NCI-H2107 treated with DMSO at 0.1 percent for 48 hours (cell line): ENCODE measurements around the gene SLC16A14.
A peak's percentile ranks its signal among the peaks of the same experiment; 100 is the strongest.

Source experiments
- DNase-seq: peaks from one replicate; lab custom pipeline; 2025; ENCODE audit not compliant: unreplicated experiment; lab: John Stamatoyannopoulos, UW

Gene SLC16A14

DNA sequence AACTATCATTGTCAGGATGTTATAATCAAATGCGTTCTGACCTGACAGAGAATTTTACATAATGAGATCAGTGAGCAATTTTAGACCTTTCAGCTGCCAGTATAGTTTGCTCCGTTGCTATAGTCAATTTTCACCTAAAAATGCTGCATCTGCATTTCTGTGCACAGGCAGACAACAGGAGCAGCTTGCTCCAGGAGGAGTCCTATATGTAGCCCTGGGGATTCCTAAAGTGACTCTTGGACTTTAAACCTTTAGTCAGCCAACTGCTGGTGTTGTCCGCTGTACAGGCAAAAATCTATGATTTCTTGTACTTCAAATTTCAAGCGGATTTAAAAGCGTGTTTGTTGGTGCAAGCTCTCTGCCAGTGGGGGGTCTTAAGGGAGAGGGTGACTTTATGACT is 25.7 kb downstream of the SLC16A14 start:
- DNase-seq: no peak

DNA sequence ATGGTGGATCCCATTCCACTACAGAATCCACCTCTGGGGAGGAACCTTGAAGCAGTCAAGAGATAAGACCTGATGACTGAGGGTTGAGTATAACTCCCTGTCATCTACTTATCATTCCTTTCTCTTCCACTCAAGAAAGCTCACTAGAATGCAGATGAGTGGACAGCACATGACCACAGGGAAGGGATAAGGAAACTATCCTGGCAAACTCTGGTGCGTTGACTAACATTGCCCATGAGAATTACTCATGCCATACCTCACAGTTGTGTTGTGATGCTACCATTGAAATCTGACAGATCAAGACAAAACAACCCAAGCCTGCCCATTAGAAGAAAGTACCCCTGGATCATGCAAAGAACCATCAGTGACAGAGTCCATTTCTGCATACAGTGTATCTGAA is 26.5 kb downstream of the SLC16A14 start:
- no peak for DNase-seq

DNA sequence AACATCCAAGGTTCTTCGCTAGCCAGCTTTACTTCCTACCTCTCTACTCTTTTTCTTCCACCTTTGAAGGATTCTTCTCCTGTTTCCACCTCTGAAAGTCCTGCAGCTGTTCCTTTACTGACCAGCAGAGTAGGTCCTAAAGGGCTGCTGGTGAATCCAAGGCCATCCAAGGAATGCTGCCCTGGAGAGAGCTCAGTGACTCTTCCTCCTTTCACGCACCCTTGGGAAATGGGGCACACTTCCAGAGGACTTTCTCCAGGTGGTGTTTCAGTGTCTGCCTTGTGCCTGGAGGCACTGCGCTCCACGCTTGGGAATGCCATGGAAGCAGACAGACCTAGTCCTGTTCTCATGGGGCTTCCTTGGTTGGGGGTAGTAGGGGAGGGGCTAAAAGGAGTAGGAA is 45.4 kb downstream of the SLC16A14 start:
- no peak for DNase-seq

DNA sequence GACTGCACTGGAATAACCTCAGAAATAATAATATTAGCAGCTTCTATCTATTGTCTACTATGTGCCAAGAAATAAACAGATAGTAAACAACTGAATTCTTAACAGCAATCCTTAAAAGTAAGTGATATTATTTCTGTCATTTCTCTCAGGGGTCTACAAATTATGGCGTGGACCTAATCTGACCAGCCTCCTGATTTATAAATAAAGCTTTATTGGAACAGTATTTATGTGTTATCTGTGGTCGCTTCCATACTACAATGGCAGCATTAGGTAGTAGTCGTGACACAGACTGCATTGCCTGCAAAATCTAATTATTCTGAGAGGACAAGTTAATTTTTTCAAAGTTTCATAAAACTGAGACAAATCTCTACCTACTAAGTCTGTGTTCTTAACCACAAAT is 49.0 kb downstream of the SLC16A14 start:
- no peak for DNase-seq

DNA sequence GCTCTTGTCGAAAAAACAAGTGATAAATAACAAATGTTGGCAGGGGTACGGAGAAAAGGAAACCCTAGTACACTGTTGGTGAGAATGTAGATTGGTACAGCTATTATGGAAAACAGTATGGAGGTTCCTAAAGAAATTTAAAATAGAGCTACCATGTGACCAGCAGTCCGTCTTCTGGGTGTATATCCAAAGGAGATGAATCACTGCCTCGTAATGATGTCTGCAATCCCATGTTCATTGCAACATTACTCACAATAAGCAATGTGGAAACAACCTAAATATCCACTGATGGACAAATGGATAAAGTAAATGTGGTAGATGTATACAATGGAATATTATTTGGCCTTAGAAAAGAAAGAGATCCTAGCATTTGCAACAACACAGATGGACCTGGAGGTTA is 50.6 kb downstream of the SLC16A14 start:
- DNase-seq: no peak

DNA sequence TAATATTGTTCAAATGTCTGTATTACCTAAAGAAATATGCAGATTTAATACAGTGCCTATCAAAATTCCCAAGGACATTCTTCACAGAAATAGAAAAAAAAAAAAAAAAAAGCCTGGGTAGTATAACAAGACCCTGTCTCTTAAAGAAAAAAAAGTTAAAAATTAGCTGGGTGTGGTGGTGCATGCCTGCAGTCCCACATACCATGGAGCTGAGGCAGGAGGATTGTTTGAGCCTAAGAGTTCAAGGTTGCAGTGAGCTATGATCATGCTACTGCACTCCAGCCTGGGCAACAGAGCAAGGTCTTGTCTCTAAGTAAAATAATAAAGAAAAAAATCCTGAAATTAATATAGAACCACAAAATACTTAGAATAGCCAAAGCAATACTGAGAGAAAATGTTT is 51.9 kb downstream of the SLC16A14 start:
- DNase-seq: no peak

DNA sequence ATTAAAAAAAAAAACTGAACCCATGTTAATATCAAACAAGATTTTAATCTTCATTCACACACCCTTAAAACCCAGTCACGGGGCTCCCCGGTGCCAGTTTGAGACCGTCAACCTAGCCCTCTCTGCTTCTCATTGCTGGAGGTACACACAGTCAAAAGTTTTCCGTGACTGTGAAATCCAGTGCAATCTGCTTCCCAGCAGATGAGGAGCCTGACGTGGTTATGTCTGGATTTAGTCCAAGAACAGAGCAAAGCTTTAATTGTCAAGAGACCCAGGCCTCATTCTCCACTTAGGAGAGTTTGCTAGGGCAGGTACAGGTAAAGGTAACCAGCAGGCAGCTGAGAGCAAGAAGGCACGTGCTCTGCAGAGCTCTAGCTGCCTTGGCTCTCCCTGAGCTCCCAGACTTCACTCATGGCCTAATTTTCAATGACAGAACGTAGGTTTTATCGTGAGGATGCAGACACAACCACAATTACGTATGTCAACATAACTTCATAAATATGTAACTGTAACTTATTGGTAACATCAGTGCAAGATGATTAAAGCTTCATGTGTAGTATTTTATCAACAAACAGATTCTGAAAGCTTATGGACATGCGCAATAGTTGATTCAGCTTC is 56.3 kb downstream of the SLC16A14 start:
- no peak for DNase-seq

DNA sequence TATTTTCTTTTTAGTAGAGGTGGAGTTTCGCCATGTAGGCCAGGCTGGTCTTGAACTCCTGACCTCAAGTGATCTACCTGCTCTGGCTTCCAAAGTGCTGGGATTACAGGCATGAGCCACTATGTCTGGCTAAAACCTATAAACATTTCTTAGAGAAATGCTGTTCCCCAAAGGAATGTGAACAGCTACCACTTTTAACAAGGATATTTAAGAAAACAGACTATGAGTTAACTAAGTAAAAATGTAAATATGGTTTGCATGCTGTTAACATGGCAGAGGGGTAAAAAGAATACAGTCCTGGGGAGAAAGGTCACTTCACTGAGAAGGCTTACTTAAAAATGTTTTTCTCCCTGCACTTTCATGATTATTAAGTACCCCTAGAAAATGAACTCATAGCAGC is 57.1 kb downstream of the SLC16A14 start:
- no peak for DNase-seq

DNA sequence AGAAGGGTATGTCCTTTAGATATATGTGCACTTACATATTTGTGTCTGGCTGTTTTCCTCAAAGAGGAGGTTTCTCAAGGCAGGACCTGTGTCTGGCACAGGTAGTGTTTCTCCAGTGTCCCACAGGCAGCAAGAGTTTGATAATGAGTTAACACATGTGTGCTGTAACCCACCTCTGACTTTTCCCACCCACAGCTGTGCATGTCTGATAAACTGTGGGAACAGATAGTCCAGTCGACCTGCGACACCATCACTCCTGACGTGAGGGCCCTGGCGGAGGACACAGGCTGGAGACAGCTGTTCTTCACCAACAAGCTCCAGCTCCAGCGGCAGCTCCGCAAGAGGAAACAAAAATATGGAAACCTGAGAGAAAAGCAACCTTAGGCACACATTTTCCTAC is 58.2 kb downstream of the SLC16A14 start:
- no peak for DNase-seq

DNA sequence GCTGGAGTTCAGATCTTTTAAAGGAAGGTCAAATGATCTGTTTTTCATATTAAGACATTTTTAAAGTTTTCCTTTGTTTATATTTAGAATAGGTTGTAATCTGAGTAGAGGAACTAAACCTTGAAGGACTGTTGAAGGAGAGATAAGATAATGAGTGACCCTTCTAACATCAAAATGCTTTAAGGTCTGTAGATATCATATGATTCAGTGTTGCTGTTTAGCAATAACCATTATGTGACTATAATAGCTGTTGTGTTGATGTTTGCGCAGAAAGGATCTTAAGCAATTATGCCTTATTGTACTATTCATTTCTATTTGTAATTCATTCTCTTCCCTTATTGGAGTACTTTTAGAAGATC is 60.0 kb downstream of the SLC16A14 start:
- DNase-seq: peak; percentile 10

DNA sequence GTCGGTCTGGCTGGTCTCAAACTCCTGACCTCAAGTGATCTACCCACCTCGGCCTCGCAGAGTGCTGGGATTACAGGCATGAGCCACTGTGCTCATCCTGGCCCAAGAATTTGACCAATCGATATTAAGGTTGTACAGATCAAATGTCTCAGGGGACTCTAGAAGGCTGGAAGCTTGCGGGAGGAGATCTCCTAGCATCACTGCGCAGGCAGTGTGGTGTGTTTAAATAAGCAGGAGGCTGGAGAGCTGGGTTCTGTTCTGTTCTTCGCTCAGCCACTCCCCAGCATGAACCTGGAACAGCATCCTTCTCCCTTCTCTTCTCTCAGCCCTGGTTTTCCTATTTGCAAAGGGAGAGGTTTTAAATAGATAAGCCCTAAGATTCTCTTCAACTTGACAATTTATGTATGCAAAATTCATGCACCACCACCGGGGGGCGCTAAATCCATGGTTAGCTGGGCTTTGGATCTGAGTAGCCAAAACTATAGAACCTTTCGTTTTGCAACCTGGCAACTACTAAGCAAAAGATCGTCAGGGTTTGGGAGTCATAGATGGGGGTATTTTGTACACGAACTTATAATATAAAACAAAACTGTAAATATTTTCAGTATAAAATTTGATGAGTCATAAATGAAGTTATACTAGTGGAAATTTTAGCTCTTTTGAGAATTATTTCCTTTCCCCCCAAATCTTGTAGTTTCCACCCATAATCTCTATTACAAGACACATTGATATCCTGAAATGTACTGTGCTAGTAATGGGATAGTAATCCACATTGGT is 60.6 kb downstream of the SLC16A14 start:
- DNase-seq: peak; percentile 56

DNA sequence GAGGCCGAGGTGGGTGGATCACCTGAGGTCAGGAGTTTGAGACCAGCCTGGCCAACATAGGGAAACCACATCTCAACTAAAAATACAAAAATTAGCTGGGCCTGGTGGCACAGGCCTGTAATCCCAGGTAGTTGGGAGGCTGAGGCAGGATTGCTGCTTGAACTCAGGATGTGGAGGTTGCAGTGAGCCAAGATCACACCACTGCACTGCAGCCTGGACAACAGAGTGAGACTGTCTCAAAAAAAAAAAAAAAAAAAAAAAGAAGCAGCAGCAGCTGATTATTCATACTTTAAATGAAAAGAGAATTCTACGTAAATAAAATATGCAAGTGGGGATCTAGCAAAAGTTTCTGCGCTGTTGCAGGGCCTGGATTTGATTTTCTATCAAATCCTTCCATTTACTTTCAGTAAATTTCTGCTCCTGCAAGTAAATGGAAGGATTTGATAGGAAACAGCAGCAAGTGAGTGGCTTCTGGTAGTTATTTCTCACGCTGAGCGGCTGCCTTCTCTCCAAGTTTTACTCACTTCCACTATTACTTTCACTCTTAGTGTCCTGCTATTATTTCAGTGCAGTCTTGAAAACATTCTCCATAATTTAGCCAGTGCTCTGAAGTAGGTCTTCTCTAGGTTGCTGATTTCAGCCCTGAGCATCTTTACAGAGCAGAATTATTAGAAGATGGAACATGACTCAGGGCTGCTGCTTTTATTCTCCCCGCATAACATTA is 68.4 kb downstream of the SLC16A14 start:
- DNase-seq: no peak

DNA sequence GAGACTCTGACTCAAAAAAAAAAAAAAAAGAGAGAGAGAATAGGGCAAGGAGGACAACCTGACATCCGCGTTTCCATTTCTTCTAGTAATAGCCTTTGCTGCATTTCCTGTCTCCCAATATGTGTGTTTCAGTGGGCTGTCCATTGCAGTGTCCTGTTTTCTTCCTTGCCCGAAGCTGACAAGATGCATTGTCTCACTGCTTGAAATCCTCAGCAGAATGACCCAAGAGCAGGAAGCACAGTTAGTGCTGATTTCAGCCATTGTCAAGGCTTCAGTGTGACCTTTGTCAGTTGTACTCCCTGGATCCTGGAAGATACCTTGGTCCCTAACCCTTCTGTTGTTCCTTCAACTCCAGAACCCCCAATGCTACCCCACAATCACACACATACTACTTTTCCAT is 71.2 kb downstream of the SLC16A14 start:
- DNase-seq: no peak

DNA sequence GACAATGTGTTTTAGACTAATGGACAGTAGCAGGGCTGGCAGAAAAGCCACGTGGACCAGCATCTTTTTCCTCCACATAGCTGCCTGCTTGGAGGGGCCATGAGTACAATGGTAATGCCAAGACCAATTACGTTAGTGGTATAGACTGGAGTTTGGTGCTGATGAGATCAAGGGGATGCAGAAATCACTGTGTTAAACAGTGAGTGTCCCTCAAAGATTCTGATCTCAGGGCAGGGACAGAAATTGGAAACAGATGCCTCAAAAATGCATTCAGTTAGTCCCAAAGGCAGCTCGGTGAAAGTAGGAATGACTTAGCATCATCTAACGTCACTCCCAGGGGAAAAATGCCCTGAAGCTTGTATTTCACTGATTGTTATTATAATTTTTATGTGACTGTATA is 72.4 kb downstream of the SLC16A14 start:
- no peak for DNase-seq

DNA sequence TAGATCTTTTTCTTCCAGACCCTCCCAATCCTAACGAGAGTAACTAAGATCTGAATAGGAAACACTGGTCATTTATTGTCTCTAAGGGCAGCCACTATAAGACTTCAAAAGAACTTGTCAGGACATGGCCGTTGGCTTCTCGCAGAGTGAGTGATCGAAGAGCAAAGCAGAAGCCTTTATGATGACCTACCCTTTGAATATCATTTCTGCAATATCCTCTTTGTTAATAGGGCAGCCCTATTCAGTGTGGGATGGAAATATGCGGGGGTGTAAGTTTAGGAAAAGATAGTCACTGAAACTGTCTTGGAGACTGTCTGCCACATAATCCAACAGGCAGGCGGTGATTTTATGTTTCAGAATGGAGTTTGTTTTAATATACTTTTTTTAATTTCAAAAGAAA is 75.5 kb downstream of the SLC16A14 start:
- no peak for DNase-seq
